ENCODE measurements around the gene GJA4.

The GJA4 gene

GRCh38 chr1:34842073-34842472 is 49.3 kb downstream of the GJA4 start:
- no peak for DNase-seq

- no peak for DNase-seq
Measured at GRCh38 chr1:34842952-34843371, 50.2 kb downstream of the GJA4 start.

- DNase-seq, result peak; percentile 6
Measured at GRCh38 chr1:34843392-34844251, 50.8 kb downstream of the GJA4 start.

GRCh38 chr1:34844252-34844634 is 51.4 kb downstream of the GJA4 start:
- no peak for DNase-seq

All from femur (tissue), 1 donor.